ENCODE results near the gene CTNNA3.

CTNNA3 gene

GRCh38 chr10:66925896-66926715 lies 769.9 kb downstream of the CTNNA3 start, which contains the start of gene LRRTM3 (continued):
- TF ChIP-seq ZBTB10 (tag by site-specific recombination; IDR thresholded peaks at IDR 0.05), result no peak
- TF ChIP-seq ZBTB26 (tag by site-specific recombination; optimal IDR thresholded peaks at IDR 0.05), result no peak
- no peak for TF ChIP-seq ZSCAN23 (tag by site-specific recombination; IDR thresholded peaks at IDR 0.05)
- no peak for TF ChIP-seq FEZF1 (tag by site-specific recombination; IDR thresholded peaks at IDR 0.05)
- 0 out of 2 replicates have a peak, but pooled peaks have one; percentile 38 for TF ChIP-seq ZNF660 (tag by site-specific recombination; IDR thresholded peaks at IDR 0.05)
- no peak for TF ChIP-seq ZNF184 (tag by site-specific recombination; IDR thresholded peaks at IDR 0.05)
- no peak for TF ChIP-seq ZNF37A (tag by site-specific recombination; IDR thresholded peaks at IDR 0.05)
- TF ChIP-seq, protein P1, sequence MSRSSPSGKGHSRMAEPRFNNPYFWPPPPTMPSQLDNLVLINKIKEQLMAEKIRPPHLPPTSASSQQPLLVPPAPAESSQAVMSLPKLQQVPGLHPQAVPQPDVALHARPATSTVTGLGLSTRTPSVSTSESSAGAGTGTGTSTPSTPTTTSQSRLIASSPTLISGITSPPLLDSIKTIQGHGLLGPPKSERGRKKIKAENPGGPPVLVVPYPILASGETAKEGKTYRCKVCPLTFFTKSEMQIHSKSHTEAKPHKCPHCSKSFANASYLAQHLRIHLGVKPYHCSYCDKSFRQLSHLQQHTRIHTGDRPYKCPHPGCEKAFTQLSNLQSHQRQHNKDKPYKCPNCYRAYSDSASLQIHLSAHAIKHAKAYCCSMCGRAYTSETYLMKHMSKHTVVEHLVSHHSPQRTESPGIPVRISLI (tag by site-specific recombination; IDR thresholded peaks at IDR 0.05), result no peak
- TF ChIP-seq BCL11B (tag by site-specific recombination; IDR thresholded peaks at IDR 0.05; ENCODE audit: low read depth), result no peak
- TF ChIP-seq MZF1 (tag by site-specific recombination; IDR thresholded peaks at IDR 0.05; ENCODE audit: borderline replicate concordance), result no peak
- TF ChIP-seq ZNF624 (tag by site-specific recombination; IDR thresholded peaks at IDR 0.05), result no peak
- no peak for TF ChIP-seq ZFP69B (tag by site-specific recombination; IDR thresholded peaks at IDR 0.05)
- TF ChIP-seq ZNF132 (tag by site-specific recombination; IDR thresholded peaks at IDR 0.05; ENCODE audit: borderline replicate concordance), result no peak
- TF ChIP-seq, protein P2, sequence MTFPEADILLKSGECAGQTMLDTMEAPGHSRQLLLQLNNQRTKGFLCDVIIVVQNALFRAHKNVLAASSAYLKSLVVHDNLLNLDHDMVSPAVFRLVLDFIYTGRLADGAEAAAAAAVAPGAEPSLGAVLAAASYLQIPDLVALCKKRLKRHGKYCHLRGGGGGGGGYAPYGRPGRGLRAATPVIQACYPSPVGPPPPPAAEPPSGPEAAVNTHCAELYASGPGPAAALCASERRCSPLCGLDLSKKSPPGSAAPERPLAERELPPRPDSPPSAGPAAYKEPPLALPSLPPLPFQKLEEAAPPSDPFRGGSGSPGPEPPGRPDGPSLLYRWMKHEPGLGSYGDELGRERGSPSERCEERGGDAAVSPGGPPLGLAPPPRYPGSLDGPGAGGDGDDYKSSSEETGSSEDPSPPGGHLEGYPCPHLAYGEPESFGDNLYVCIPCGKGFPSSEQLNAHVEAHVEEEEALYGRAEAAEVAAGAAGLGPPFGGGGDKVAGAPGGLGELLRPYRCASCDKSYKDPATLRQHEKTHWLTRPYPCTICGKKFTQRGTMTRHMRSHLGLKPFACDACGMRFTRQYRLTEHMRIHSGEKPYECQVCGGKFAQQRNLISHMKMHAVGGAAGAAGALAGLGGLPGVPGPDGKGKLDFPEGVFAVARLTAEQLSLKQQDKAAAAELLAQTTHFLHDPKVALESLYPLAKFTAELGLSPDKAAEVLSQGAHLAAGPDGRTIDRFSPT (tag by site-specific recombination; IDR thresholded peaks at IDR 0.05), result no peak
- TF ChIP-seq, protein P3, sequence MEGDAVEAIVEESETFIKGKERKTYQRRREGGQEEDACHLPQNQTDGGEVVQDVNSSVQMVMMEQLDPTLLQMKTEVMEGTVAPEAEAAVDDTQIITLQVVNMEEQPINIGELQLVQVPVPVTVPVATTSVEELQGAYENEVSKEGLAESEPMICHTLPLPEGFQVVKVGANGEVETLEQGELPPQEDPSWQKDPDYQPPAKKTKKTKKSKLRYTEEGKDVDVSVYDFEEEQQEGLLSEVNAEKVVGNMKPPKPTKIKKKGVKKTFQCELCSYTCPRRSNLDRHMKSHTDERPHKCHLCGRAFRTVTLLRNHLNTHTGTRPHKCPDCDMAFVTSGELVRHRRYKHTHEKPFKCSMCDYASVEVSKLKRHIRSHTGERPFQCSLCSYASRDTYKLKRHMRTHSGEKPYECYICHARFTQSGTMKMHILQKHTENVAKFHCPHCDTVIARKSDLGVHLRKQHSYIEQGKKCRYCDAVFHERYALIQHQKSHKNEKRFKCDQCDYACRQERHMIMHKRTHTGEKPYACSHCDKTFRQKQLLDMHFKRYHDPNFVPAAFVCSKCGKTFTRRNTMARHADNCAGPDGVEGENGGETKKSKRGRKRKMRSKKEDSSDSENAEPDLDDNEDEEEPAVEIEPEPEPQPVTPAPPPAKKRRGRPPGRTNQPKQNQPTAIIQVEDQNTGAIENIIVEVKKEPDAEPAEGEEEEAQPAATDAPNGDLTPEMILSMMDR (tag by site-specific recombination; IDR thresholded peaks at IDR 0.05), result peak; percentile 24; the same call in 1 of the 2 replicates

GRCh38 chr10:66925373-66925772 lies 770.6 kb downstream of the CTNNA3 start:
- H3K9me3 ChIP-seq (ENCODE audit: control insufficient read depth, insufficient read depth, low read depth, low read length), result no peaks in the 10 kb centered on the region
- ChIA-PET CTCF (interaction anchor here (0.6 to 1.3 kb wide), 5 partner anchors 9 to 902 kb away, joined by 3 to 7 read pairs (median 3); no protein-coding TSS in a partner anchor), POLR2A (no interaction called here)
- TF ChIP-seq ZNF132 (tag by site-specific recombination; IDR thresholded peaks at IDR 0.05; ENCODE audit: borderline replicate concordance), result no peak
- no peak for TF ChIP-seq ZBTB20 (tag by site-specific recombination; IDR thresholded peaks at IDR 0.05)
- no peak for TF ChIP-seq ZNF610 (tag by site-specific recombination; IDR thresholded peaks at IDR 0.05; ENCODE audit: borderline replicate concordance)
- no peak for TF ChIP-seq ZNF174 (tag by site-specific recombination; IDR thresholded peaks at IDR 0.05)
- TF ChIP-seq, protein P4, sequence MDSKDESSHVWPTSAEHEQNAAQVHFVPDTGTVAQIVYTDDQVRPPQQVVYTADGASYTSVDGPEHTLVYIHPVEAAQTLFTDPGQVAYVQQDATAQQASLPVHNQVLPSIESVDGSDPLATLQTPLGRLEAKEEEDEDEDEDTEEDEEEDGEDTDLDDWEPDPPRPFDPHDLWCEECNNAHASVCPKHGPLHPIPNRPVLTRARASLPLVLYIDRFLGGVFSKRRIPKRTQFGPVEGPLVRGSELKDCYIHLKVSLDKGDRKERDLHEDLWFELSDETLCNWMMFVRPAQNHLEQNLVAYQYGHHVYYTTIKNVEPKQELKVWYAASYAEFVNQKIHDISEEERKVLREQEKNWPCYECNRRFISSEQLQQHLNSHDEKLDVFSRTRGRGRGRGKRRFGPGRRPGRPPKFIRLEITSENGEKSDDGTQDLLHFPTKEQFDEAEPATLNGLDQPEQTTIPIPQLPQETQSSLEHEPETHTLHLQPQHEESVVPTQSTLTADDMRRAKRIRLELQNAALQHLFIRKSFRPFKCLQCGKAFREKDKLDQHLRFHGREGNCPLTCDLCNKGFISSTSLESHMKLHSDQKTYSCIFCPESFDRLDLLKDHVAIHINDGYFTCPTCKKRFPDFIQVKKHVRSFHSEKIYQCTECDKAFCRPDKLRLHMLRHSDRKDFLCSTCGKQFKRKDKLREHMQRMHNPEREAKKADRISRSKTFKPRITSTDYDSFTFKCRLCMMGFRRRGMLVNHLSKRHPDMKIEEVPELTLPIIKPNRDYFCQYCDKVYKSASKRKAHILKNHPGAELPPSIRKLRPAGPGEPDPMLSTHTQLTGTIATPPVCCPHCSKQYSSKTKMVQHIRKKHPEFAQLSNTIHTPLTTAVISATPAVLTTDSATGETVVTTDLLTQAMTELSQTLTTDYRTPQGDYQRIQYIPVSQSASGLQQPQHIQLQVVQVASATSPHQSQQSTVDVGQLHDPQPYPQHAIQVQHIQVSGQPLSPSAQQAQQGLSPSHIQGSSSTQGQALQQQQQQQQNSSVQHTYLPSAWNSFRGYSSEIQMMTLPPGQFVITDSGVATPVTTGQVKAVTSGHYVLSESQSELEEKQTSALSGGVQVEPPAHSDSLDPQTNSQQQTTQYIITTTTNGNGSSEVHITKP (tag by site-specific recombination; IDR thresholded peaks at IDR 0.05), result no peak
- no peak for TF ChIP-seq ZSCAN23 (tag by site-specific recombination; IDR thresholded peaks at IDR 0.05)
- TF ChIP-seq ZNF221 (tag by site-specific recombination; IDR thresholded peaks at IDR 0.05; ENCODE audit: borderline replicate concordance), result no peak
- TF ChIP-seq GFI1B (tag by site-specific recombination; IDR thresholded peaks at IDR 0.05), result no peak

More at GRCh38 chr10:66925373-66925772, 770.6 kb downstream of the CTNNA3 start:
- no peaks in the 10 kb centered on the region for H3K4me1 ChIP-seq (ENCODE audit: control insufficient read depth, insufficient read depth, low read length)
- H3K4me3 ChIP-seq (ENCODE audit: low read depth, low read length), result no peak overlapping the region
- no peaks in the 10 kb centered on the region for H3K36me3 ChIP-seq (ENCODE audit: control insufficient read depth in 2 of 2, insufficient read depth in 1 of 2, low read length in 2 of 2)
- H3K27ac ChIP-seq (ENCODE audit: extremely low read depth, low read depth, low read length), result no peak overlapping the region
